Measurements from ENCODE around the gene KCNB1. TPM values are rescaled to one million over a fixed set of nuclear protein-coding genes. Genes with fewer than 3 reads are reported as not detected.

Gene KCNB1
- polyA plus RNA-seq, 1 donor from 2014 or later, result 3.6 TPM

GRCh38 chr20:49399329-49399728 is 83.1 kb downstream of the KCNB1 start:
- Histone ChIP-seq H3K9me2 (ENCODE audit: insufficient read depth, low read length) (no peaks in the 10 kb centered on the region), H3K27ac (ENCODE audit: low read length) (no peak overlapping the region), H3K4me2 (ENCODE audit: low read length) (no peak overlapping the region), H2AFZ (ENCODE audit: low read depth, low read length) (no peak overlapping the region), H4K20me1 (ENCODE audit: insufficient read depth) (no peaks in the 10 kb centered on the region), H3K27me3 (ENCODE audit: insufficient read depth, low read depth, low read length) (no peaks in the 10 kb centered on the region), H3K4me3 (ENCODE audit: low read length) (no peak overlapping the region), H3K9me3 (ENCODE audit: low read length) (no peaks in the 10 kb centered on the region), H3K79me2 (replicated peaks; ENCODE audit: insufficient read depth, low read length) (no peaks in the 10 kb centered on the region), H3K9ac (ENCODE audit: low read length) (no peak overlapping the region), H3K36me3 (ENCODE audit: insufficient read depth, low read length) (no peaks in the 10 kb centered on the region), H3F3A (ENCODE audit: insufficient read depth, low read length, poor library complexity, severe bottlenecking) (no peaks in the 10 kb centered on the region)
- TF ChIP-seq SMC3 (conservative IDR thresholded peaks at IDR 0.05; ENCODE audit: poor library complexity) (no peak), REST (IDR thresholded peaks at IDR 0.05; ENCODE audit: borderline replicate concordance) (no peak), CTCF (IDR thresholded peaks at IDR 0.05; ENCODE audit: poor library complexity, severe bottlenecking) (no peak), MXI1 (conservative IDR thresholded peaks at IDR 0.05; ENCODE audit: poor library complexity, severe bottlenecking) (no peak), RAD21 (conservative IDR thresholded peaks at IDR 0.05) (no peak), POLR2AphosphoS5 (IDR thresholded peaks at IDR 0.05) (no peak)

GRCh38 chr20:49398401-49399144 is 83.9 kb downstream of the KCNB1 start:
- Histone ChIP-seq H4K20me1 (ENCODE audit: insufficient read depth) (no peaks in the 10 kb centered on the region), H3K79me2 (replicated peaks; ENCODE audit: insufficient read depth, low read length) (no peaks in the 10 kb centered on the region), H3K27me3 (ENCODE audit: insufficient read depth, low read depth, low read length) (no peaks in the 10 kb centered on the region), H3K4me2 (ENCODE audit: low read length) (no peak overlapping the region), H2AFZ (ENCODE audit: low read depth, low read length) (no peak overlapping the region), H3K9me3 (ENCODE audit: low read length) (no peaks in the 10 kb centered on the region), H3K9ac (ENCODE audit: low read length) (no peak overlapping the region), H3K4me3 (ENCODE audit: low read length) (no peak overlapping the region), H3K27ac (ENCODE audit: low read length) (no peak overlapping the region), H3K36me3 (ENCODE audit: insufficient read depth, low read length) (no peaks in the 10 kb centered on the region), H3F3A (ENCODE audit: insufficient read depth, low read length, poor library complexity, severe bottlenecking) (no peaks in the 10 kb centered on the region), H3K9me2 (ENCODE audit: insufficient read depth, low read length) (no peaks in the 10 kb centered on the region)
- no peak for TF ChIP-seq REST (IDR thresholded peaks at IDR 0.05; ENCODE audit: borderline replicate concordance)
- no peak for TF ChIP-seq EZH2 (IDR thresholded peaks at IDR 0.05; ENCODE audit: borderline replicate concordance, insufficient read depth, low read length, poor library complexity, severe bottlenecking)
- no peak for TF ChIP-seq SMC3 (conservative IDR thresholded peaks at IDR 0.05; ENCODE audit: poor library complexity)
- TF ChIP-seq POLR2AphosphoS5 (IDR thresholded peaks at IDR 0.05), result no peak
- no peak for TF ChIP-seq RAD21 (conservative IDR thresholded peaks at IDR 0.05)
- no peak for TF ChIP-seq EP300 (conservative IDR thresholded peaks at IDR 0.05; ENCODE audit: poor library complexity, severe bottlenecking)
- no peak for TF ChIP-seq TAF1 (IDR thresholded peaks at IDR 0.05; ENCODE audit: low read depth)
- no peak for TF ChIP-seq CTCF (IDR thresholded peaks at IDR 0.05; ENCODE audit: poor library complexity, severe bottlenecking)
- TF ChIP-seq MXI1 (conservative IDR thresholded peaks at IDR 0.05; ENCODE audit: poor library complexity, severe bottlenecking), result no peak
